ENCODE data around the gene RNF130.
A peak's percentile ranks its signal among the peaks of the same experiment; 100 is the strongest.
"Not testable (repeated sequence)": the region's sequence is repeated elsewhere in the genome, so short reads cannot be mapped to it uniquely, and the experiment has no call there.

The RNF130 gene

DNA sequence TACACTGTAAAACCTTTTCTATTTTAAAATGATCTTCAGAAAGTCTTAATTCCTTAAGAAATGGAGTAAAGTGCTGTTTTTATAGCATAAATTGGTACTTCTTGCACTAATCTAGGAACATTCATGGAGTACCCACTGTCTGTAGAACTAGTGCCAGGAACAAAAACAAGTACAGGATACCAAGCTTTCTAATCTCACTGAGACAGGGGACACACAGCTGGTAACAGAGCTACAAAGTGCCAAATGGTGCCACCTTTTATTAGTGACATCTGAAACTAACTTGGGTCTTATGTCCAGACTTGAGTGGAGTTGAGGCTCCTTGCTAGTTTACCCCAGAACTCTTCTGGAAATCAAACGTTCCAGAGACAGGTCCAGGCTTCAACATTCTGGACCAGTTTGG lies 57.9 kb downstream of the RNF130 start:
- DNase-seq = no peak

DNA sequence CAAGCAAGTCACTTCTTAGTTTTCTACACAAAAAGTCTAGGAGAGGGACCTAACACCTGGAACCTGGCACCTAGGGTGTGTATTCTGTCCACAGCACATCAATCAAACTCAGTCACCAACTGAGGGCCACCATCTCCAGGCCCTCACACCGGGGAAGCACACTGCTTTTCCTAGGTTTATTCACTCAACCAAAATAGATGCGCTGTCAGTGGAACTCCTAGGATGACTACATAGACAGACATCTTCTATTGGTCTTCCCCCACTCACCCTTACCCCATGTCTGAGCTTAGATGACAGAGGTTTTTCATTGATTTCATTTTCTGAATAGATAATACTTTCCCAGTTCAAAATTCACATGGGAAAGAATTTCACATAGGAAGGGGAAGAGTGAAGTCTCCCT lies 59.2 kb downstream of the RNF130 start:
- no peak for DNase-seq

DNA sequence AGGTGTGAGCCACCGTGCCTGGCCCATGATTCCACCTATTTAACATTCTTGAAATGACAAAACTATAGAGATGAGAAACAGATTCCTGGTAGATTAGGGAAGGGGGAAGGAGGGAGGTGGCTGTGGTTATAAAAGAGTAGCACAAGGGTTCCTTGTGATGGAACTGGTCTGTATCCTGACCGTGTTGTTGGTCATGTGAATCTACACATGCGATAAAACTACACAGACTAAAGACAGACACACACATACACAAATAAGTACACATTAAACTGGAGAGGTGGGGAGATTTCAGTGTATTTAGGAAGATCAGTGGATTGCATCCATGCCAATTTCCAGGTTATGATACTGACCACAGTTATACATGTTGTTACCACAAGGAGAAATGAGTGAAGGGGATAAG lies 60.9 kb downstream of the RNF130 start:
- DNase-seq = no peak

DNA sequence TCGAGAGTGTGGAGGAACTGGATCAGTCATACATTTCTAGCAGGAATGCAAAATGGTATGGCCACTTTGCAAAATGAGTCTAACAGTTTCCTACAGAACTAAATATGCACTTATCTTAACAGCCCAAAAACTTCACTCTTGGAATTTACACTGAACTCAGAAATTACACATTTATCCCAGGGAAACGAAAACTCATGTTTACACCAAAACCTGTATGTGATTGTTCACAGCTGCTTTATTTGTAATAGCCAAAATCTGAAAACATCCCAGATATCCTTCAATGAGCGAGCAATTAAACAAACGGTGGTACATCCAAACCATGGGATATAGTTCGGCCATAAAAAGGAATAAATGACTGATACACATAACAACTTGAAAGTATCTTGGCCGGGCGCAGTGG lies 62.0 kb downstream of the RNF130 start:
- no peak for DNase-seq

DNA sequence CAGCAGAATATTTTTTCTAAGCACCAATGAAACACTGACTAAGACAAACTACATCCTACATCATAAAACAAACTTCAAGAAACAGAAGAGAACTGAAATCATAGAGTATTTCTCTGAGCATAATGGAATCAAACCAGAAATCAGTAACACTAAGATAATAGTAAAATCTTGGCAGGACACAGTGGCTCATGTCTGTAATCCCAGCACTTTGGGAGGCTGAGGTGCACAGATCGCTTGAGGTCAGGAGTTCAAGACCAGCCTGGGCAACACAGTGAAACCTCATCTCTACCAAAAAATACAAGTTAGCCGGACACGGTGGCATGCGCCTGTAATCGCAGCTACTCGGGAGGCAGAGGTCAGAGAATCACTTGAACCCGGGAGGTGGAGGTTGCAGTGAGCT lies 63.1 kb downstream of the RNF130 start:
- DNase-seq = no peak

DNA sequence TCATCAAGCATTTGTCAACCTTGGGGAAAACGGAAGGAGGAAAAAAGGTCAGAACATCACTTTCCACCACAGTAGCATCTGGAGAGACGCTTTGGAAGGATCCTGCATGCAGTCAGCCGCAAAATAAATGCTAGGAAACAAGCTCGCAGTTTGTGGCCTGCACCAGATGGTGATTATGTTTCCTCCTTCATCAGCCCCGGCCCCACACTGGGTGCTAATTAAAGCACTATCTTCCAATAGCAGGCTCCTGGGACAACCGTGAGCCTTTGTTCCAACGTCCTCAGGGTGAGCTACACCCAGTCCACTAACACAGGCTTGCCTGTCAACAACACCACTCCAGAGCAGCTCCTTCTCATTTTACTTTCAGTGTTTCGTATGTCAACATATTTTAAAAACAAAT lies 64.0 kb downstream of the RNF130 start:
- peak; percentile 10 to 77 (median 38) for DNase-seq

DNA sequence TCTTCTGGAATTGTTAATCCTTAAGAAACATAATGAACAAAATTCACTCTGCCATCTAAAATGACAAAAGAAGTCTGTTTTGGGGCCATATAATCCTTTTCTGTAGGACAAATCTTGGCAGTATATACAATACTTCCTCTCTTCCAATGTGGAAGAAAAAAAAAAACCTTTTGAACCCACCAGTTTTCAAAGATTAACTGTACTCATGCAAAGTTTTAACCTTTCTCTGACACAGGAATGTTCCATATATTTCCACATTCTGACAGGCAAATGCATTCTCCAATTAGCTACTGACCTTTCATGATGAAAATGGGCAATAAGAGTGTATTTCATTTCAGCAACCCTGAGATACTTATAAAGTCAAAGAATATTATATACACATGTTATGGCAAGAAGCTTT lies 65.4 kb downstream of the RNF130 start:
- DNase-seq = no peak

DNA sequence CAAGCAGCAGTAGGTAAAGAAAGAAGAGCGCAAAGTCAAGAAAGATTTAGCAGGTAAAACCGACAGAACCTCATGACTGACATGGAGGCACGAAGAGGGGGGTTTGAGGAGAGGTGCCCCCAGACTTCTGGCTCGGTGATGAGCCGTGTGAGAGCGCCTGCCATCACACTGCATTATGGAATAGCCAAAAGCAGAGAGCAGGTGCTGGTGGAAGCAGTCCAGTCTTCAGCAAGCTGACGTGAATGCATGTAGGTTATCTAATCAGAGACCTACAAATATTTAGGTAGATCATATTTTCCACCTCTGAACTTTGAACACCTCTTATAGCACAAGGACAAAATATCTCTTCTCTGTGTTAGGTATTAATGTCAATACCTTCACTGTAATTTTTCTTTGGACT lies 68.4 kb downstream of the RNF130 start:
- no peak for DNase-seq

DNA sequence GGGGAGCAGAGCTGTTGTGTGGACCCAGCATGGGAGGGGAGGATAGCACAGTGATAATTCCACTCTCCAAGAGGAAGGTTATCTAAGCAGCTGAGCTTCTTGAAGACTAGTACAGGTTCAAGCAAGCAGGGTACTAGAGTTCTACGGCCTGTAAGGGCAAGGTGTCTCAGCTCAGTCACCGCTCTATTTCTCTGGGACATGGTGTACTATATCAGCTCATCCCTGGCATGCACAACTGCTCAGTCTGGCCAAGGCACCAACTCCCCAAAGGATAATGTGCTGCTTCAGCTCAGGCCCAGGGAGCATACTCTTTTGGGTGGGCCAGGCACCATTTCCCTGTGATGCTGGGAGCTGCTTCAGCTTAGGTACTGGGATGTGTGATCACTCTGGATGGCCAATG lies 69.8 kb downstream of the RNF130 start:
- no peak for DNase-seq

DNA sequence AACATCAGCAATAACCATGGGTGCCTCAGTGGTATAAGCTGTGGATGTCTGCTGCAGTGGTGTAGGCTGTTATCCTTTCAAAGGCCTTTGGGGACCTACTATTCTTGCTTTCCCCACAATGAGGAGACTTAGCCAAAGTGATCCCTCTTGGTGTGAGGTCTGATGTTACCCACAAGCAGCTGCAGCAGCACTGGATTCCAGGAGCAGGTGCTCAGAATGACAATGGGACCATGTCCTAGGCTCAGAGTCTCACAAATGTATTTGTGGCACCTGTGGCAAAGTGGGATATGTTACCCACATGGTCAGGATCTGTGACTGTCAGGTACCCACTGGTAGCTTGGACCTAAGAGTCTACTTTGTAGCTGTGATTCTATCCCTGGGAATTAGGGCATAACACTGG lies 70.4 kb downstream of the RNF130 start:
- DNase-seq = no peak

DNA sequence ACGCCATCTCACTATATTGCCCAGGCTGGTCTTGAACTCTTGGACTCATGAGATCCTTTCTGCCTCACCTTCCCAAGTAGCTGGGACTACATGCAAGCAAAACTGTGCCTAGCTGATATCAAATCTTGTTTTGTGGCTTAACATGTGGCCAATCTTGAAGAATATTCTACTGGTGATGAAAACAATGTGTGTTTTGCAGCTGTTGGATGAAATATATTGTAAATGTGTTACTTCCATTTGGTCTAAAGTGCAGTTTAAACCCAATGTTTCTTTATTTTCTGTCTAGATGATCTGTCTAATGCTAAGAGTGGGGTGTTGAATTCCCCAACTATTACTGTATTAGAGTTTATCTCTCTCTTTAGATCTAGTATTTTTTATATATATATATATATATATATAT lies 73.1 kb downstream of the RNF130 start:
- DNase-seq = no peak

DNA sequence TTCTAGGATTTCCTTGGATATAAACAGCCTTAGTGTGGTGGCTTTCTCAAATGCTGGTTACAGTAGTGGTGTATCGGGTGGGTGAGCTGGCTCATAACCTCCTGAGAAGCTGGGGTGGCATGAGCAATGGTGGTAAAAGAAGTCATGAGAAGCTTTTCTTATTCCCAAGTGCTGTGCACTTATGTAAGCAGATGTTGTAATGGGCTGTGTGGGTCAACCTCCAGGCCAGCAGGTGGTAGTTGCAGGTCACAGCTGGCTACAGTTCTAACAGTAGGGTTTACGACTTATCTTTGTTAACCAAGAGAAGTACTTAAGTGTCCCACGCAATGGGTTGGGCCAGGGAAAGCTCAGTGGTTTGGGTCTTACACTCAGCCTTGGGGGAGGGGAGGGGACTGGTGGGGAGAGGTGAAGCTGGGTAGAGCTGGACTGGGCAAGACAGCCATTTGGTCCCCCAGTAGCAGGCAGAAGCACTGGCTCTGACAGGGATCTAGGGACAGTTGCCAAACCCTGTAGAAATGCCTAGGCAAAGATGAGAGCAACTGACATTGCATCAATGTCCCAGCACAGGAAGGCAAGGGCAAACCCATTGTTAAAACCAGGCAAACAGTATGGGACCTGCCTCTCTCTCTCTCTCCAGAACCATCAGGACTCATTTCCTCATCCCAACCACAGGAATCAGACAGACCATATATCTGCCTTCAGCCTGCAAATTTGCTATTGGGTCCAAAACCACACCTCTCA lies 76.8 kb downstream of the RNF130 start:
- no peak for DNase-seq

DNA sequence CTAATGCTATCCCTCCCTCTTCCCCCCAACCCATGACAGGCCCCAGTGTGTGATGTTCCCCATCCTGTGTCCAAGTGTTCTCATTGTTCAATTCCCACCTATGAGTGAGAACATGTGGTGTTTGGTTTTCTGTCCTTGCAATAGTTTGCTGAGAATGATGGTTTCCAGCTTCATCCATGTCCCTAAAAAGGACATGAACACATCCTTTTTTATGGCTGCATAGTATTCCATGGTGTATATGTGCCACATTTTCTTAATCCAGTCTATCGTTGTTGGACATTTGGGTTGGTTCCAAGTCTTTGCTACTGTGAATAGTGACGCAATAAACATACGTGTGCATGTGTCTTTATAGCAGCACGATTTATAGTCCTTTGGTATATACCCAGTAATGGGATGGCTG lies 78.7 kb downstream of the RNF130 start:
- not testable (repeated sequence) for DNase-seq

DNA sequence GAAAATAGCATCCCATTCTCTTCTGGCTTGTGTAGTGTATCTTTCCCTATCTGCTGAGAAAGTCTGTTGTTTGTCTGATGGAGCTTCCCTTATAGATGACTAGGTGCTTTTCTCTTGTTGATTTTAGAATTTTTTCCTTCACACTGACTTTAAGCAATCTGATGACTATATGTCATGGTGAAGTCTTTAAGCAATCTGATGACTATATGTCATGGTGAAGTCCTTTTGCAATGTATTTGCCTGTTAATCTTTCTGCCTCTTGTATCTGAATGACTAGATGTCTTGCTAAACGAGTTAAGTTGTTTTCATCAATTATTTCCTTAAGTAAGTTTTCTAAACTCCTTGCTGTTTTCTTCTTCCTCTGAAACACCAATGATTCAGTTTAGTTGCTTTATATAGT lies 80.5 kb downstream of the RNF130 start:
- DNase-seq = no peak

DNA sequence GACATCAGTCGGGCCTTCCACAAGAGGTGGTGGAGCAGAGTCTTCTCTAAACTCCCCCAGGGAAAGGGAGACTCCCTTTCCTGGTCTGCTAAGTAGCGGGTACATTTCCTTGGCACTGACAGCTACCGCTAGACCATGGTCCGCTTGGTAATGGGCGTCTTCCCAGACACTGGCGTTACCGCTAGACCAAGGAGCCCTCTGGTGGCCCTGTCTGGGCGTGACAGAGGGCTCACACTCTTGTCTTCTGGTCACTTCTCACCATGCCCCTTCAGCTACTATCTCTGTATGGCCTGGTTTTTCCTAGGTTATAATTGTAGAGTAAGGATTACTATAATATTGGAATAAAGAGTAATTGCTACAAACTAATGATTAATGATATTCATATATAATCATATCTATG lies 81.0 kb downstream of the RNF130 start:
- DNase-seq = not testable (repeated sequence)

DNA sequence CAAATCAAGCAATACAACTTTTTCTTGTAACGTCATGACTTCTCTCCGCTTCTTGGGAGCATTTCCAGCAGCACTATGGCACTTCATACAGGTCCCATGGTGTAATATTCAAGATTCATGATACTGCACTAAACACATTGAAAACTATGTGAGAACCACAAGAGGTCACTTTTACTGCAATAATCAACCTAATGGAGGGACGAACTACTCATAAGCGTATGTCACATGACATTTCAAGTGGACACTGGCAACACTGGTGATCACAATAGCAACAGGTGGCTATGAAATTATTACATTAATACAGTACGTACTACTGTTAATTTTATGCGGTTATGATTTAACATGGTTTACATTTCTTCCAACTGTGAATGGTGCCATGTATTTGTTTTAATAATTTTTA lies 85.2 kb downstream of the RNF130 start:
- peak in 1 of 3 experiments; percentile 57 for DNase-seq

DNA sequence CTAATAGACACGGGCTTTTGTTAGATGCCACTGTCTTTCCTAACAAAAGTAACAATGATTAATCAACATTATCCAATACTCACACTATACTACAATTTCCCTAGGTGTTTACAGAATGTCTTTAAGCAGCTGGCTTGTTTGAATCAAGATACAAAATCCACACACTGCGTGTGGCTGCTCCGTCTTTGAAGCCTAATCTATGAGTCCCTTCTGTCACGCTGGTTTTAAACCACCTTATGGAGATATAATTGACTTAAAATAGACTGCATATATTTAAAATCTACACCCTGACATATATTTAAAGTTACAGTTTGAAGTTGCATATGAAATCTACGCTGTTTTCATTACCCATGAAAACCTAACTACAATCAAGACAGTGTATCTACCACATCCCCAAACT lies 89.9 kb downstream of the RNF130 start:
- no peak for DNase-seq

DNA sequence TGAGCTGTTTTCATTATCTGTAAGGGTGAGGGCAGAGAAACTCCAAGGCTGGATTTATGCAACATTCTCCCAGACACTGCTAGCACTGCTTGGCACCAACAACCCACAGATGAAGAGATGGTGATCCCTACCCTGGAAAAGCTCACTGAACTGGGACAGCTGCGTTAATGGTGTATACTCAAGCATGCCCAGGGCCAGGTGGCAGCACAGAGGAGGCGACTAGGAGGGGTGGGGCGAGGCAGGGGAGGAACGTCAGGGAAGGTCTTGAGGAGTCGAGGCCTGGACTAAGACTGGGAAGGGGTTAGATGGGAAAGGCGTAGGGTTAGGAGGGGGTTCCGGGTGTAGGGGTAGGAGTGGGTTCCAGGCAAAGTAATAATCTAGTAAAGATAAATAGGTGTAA lies 90.8 kb downstream of the RNF130 start:
- DNase-seq = no peak

DNA sequence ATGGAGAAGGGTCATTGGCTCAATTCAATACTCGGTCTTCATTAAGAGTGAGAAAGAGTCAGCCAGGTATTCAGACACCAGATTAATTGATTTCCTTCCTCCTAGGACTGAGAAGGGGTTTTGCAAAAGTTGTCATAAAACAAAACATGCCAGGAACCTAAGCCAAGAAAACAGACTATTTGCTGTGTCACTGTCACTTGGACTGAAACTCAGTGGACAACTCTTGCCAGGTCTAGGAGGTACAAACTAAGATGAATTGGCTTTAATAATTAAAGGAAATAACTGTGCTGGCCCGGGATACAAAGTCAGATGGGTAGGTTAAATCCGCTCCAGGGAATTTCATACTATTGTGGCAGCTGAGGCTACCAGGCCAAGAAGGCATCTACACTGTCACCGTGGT lies 92.8 kb downstream of the RNF130 start:
- DNase-seq = no peak

DNA sequence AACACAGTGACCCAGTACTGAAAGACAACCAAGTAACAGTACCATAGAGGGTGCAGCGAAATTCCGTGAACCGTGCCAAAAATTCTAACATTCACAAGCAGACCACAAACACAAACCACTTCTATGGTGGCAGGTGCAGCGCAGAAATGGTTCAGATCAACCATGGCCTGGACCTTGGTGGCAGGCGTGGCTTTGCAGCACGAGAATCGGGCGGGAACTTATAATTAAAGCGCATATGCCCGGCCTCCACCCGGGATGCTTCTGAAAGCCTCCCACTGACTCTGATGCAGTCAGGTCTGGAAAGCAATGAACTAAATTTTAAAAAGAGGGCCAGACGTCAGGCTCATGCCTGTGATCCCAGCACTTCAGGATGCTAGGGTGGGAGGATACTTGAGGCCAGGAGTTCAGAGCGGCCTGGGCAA lies 95.8 kb downstream of the RNF130 start:
- DNase-seq = no peak

DNA sequence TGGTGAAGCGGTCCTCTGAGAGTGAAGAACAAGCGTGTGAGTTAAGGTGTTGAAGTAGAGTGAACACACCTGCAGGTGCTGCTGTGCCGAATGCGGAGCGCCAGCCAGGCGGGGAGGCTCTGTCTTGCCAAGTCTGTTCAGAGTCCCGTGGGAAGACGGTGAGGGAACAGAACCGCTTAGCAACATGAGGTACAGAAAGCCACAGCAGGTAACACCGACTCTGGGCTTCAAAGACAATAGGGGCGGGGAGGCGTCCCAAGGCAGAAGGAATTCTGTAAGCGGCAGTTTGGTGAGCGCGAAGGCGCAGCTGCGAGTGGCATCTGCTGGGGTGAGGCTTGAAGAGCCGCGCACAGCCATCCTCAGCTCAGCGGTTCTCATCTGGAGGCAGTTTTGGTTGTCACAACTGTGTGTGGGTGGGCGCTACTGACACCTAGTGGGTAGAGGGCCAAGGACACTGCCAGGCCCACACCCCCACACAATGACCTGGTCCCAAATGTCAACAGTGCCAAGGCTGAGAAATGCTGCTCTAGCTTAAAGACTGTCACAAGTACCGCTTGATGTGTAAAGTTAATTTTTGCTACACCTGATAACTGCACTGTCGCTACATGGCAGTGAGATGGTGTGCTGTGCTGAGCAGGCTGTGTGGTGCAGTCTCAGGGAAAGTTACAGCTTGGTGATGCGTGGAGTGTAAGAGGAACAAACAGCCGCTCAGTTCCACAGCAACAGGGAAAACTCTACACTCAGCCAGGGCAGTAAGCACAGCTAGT lies 96.4 kb downstream of the RNF130 start:
- peak in 2 of 3 experiments; percentile 2 to 49 for DNase-seq

DNA sequence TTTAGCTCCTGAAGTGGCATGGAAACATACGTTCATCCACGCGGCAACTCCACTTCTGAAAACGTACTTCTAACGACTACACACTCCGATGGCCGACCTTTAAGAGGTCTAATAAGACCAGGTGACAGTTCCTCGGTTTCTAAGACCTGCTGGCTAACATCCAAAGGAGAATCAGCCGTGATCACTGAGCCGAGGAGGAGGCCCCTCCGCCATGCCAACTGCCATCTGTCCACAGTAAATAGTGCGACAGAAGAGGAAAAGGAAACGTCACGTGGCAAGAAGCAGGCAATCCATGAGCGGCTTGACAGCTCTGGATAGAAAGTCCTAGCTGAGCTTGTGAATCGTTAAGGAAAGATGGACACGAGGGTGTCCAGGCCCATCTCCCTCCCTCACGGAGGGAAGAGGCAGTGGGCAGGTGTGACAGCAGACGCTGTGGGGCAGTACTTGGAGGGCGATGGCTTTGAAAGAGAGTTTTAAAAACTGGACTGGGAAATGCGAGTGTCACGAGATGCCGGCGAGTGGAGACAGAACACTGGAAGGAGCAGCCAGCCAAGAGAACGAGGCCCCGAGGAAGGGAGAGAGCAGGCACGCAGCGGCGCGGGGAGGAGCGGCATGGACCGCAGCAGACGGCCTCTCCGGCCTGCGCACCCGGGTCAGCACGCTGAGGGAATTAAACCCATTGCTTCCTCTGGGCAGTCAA lies 97.2 kb downstream of the RNF130 start:
- DNase-seq = peak in 1 of 3 experiments; percentile 74

DNA sequence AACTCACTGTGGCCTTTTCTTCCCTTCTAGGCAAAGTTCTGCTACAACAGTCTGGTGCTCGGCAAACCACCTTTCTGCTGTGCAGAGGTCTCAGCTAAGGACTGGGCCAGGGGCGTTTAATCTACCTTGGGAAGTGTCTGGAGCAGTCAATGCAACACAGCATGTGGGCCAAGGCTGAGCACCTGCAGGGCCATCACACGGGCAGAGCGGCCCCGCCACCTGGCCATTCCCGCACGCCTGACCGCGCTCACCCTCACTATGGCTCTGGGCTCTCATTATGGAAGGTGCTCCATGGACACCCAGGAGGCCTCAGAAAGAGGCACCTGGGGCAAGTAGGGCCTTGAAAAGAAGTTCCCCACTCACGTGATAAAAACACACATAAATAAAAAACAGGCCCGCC lies 98.2 kb downstream of the RNF130 start:
- DNase-seq = peak in 1 of 3 experiments; percentile 2

DNA sequence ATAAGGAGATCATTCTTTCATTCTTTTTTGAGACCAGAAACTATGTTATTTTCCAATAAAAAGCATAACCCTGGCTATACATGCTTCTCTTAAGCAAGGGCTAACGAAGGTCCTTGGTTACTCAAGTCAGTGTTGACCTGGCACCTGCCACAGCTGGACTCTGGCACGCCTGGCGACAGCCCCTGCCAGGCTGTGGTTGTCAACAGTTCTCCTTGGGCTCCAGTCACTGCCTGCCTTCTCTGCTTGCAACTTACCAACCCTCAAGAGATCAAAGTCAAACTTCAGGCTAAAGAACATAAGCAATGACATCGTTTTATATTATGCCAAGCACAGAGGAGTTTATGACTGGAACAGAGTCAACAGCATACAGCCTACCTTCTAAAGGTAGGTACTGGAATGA lies 102.4 kb downstream of the RNF130 start:
- DNase-seq = no peak

Data from NCI-H1417 (cell line).